Right lobe of liver (tissue), 6 donors: ENCODE data around the gene TPR. TPM values are rescaled to one million over a fixed set of nuclear protein-coding genes. Genes with fewer than 3 reads are reported as not detected.

Source experiments
- ATAC-seq, 4 donors: fragments of 200-7000 bp; cut with Tn5 transposase; one replicate each; pipeline ENCODE4 v1.9.1; 2020; ENCODE audit warnings: mild to moderate bottlenecking in 4 of 4, moderate library complexity in 4 of 4
- DNase-seq, 3 donors: peaks; one replicate each; pipeline ENCODE4 v3.0.0-alpha.2; 2020
- H3K27ac ChIP-seq, 3 donors: fragments of 200-600 bp; one replicate each; pipeline ENCODE4 v1.8.0; 2022
- H3K27me3 ChIP-seq, 2 donors: fragments of 200-600 bp; one replicate each; pipeline ENCODE4 v1.8.0; 2022
- H3K36me3 ChIP-seq, 4 donors: fragments of 200-600 bp; sonication (generic) in 1 of 4; one replicate each; pipeline versions ENCODE4 v1.5.1 to v1.8.0; 2017 to 2022; ENCODE audit warnings: control low read depth in 1 of 4
- H3K4me1 ChIP-seq, 4 donors: fragments of 200-600 bp; sonication (generic) in 1 of 4; one replicate each; pipeline versions ENCODE4 v1.5.1 to v1.8.0; 2017 to 2022; ENCODE audit warnings: control low read depth in 1 of 4
- H3K4me3 ChIP-seq, 3 donors: fragments of 200-600 bp; one replicate each; pipeline ENCODE4 v1.8.0; 2022
- H3K9me3 ChIP-seq, 4 donors: fragments of 200-600 bp; sonication (generic) in 1 of 4; one replicate each; pipeline versions ENCODE4 v1.5.1 to v1.8.0; 2017 to 2022; ENCODE audit warnings: control low read depth in 1 of 4
- POLR2A ChIP-seq: fragments of 450-650 bp; IDR thresholded peaks from one replicate; pipeline ENCODE4 v1.6.1; 2017; ENCODE audit warnings: antibody characterized with exemption, mild to moderate bottlenecking
- WGBS: methylation state at CpG from one replicate; pipeline ENCODE4 v1.1.6; 2018; ENCODE audit warnings: low coverage, low lambda C conversion rate; ENCODE audit not compliant: insufficient coverage; ENCODE audit errors: missing lambda C conversion rate; 5-methylcytosine and 5-hydroxymethylcytosine counted together
- intact Hi-C, 2 donors: fragments of 100-400 bp; cut with DNase I; formaldehyde crosslinking; loops; one replicate each; pipeline versions ENCODE4 v1.11.2 to v1.14.1; 2022
- total RNA-seq, 6 experiments: library from RNA; depleted of rRNA in 2 of 6; stranded (reverse); fragments of >200 nt in 2 of 6; fragmentation: NEBNext Ultra II Directional in 3 of 6; extraction: Animal tissue kit (Norgen Biotek cat#: 25700) in 3 of 6; gene quantifications; one replicate each; pipeline versions ENCODE4 v1.1.0 to v1.2.4, GENCODE V29; 2016 to 2023
- TF ChIP-seq, protein P1 (sequence below), 4 donors: fragments of 200-600 bp in 3 of 4; fragments of 450-650 bp in 1 of 4; IDR thresholded peaks; one replicate each; pipeline versions ENCODE4 v1.5.1 to v1.8.0; 2016 to 2022; ENCODE audit warnings: antibody characterized with exemption in 4 of 4, mild to moderate bottlenecking in 2 of 4
- donor health status: DM: no; HTN: yes; CAD: no.
- donor health status: DM: no; HTN: no; CAD: no.
- donor health status: DM: no; HTN: no; CAD: no.
- donor health status: DM: no; HTN: yes; CAD: no.
- donor health status: DM: no; HTN: yes; CAD: no.

The TPR gene
- total RNA-seq, 6 experiments from 2014 or later: 19.0 to 35.9 (median 31.8) TPM

DNA sequence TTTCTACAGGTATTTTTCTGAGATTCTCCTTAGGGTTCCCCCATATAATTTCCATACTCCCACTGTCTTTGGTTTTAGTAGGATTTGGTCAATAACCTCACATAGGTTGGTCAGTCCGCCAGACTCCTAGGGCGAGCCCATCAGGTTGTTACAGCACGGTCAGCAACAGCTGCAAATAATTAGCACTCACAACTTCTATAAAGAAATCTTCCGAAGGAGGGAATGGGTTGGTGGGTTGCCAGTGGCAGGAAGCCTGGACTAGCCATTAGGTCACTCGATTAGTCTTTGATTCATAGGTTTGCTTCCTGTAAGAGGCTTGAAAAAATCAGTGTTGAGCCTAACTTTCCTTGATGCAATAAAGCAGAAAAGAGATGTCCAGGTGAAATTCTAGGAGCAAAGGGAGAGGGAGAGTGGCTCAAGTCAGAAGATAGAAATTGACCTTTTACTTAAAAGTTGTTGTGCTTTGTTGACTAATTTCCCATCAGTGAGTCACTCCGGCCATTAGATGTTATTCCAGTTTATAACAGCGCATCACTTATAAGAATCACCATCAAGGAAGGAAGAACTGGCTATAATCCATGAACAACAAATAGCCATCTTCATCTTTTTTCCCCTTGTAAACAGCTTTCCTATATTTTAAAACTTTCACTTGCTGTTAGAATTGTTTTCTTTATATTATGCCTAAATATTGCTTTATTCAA lies 88.3 kb downstream of the TPR start:
- TF ChIP-seq POLR2A: no peak
- TF ChIP-seq, protein P1, sequence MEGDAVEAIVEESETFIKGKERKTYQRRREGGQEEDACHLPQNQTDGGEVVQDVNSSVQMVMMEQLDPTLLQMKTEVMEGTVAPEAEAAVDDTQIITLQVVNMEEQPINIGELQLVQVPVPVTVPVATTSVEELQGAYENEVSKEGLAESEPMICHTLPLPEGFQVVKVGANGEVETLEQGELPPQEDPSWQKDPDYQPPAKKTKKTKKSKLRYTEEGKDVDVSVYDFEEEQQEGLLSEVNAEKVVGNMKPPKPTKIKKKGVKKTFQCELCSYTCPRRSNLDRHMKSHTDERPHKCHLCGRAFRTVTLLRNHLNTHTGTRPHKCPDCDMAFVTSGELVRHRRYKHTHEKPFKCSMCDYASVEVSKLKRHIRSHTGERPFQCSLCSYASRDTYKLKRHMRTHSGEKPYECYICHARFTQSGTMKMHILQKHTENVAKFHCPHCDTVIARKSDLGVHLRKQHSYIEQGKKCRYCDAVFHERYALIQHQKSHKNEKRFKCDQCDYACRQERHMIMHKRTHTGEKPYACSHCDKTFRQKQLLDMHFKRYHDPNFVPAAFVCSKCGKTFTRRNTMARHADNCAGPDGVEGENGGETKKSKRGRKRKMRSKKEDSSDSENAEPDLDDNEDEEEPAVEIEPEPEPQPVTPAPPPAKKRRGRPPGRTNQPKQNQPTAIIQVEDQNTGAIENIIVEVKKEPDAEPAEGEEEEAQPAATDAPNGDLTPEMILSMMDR (IDR thresholded peaks at IDR 0.05): no peak
- intact Hi-C loops: no loop called here
- ATAC-seq (no peak), DNase-seq (no peak)
- Histone ChIP-seq H3K27me3 (no peaks in the 10 kb centered on the region), H3K4me3 (no peak overlapping the region), H3K9me3 (no peaks in the 10 kb centered on the region), H3K36me3 (no peaks in the 10 kb centered on the region), H3K4me1 (no peaks in the 10 kb centered on the region), H3K27ac (no peak overlapping the region)
- WGBS: 87% methylated on average over 7 of the region's 7 CpGs

DNA sequence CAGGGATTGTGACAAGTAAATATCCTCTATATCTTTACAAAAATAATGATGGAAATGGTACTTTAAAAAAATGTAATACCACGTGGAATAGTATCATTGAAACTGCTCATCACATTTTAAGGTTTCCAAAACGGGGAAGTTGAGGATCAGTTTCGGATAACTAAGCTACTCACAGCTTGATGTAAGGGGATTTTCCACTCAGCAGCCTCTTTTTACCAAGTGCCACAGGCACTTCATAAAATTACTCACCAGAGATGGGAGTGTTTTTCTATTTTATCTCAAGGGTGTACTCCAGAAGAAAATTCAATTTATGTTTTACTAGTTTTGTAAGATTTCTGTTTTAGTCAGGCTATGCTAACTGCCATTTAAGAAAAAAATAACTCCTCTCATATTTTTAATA lies 91.7 kb downstream of the TPR start:
- no peak overlapping the region for H3K27ac ChIP-seq
- no peak for ATAC-seq
- no peaks in the 10 kb centered on the region for H3K36me3 ChIP-seq
- no peak overlapping the region for H3K4me3 ChIP-seq
- H3K4me1 ChIP-seq: no peaks in the 10 kb centered on the region
- no peaks in the 10 kb centered on the region for H3K9me3 ChIP-seq
- no peaks in the 10 kb centered on the region for H3K27me3 ChIP-seq
- no peak for DNase-seq
- TF ChIP-seq POLR2A: no peak
- 58% methylated on average over 3 of the region's 3 CpGs for WGBS
- intact Hi-C loops: no loop called here

DNA sequence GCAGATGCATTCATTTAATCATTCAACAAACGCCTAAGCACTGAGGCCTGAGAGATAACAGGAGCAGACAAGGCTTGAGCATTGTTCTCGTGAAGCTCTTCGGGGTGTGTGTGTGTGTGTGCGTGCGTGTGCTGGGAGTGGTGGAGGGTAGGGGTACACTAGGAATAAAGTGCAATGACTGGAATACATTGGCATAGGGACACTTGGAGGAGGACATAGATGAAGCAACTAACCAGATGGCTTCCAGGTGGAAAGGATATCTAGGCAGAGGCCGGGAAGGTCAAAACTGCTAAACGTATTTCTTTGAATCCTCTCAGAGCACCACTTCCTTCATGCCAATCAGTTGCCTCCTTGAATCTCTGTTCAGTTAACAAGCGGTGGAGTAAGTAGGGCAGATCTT lies 92.6 kb downstream of the TPR start:
- Histone ChIP-seq H3K4me3 (no peak overlapping the region), H3K9me3 (no peaks in the 10 kb centered on the region), H3K27me3 (no peaks in the 10 kb centered on the region), H3K4me1 (no peaks in the 10 kb centered on the region), H3K36me3 (no peaks in the 10 kb centered on the region), H3K27ac (no peak overlapping the region)
- TF ChIP-seq, protein P1 (IDR thresholded peaks at IDR 0.05): no peak
- no peak for TF ChIP-seq POLR2A
- ATAC-seq (no peak), DNase-seq (no peak)
- intact Hi-C loops: no loop called here
- 78% methylated on average over 8 of the region's 8 CpGs for WGBS

DNA sequence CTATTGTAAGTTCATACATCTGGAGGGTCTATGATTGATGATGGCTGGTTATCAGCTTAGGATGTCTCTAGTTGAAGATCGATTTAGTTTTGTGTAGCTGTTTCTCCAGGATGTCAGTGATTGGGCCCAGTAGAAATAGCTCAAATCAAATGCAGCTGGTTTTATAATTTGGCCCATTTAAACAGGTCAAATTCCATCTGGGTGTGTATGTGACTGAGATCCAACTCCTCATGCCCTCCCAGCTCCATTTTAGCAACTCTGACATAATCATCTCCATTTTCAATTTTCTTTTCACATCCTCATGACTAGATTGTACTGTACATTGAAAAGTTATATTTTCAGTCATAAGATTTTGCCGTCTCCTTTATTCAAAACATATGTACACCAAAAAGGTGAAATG lies 99.2 kb downstream of the TPR start:
- DNase-seq (no peak), ATAC-seq (peak; percentile 33 to 59 (median 46))
- intact Hi-C loops: no loop called here
- Histone ChIP-seq H3K36me3 (no peaks in the 10 kb centered on the region), H3K27me3 (no peaks in the 10 kb centered on the region), H3K4me3 (no peak overlapping the region), H3K27ac (no peak overlapping the region), H3K4me1 (no peaks in the 10 kb centered on the region), H3K9me3 (no peaks in the 10 kb centered on the region)
- TF ChIP-seq, protein P1 (IDR thresholded peaks at IDR 0.05): no peak
- no peak for TF ChIP-seq POLR2A
- WGBS: 69% methylated on average over 2 of the region's 2 CpGs

DNA sequence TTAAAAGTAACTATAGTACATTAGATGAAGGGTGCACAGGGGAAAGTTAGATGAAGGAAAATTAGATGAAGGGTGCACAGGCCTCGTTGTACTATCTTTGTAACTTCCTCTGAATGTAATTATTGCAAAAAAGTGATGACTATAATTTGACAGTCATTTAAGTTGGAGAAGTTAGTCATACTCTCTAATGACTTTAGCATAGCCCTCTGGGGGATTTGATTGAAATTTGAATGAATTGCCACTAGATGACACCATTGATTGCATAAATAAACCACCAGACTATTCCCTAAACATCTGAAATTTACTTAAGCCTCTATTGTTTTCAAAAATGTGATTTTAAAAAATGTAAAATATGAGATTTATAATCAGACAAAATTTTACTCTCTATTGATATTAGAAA lies 102.6 kb downstream of the TPR start:
- 9% methylated on average over 1 of the region's 1 CpG for WGBS
- no peak overlapping the region for H3K4me3 ChIP-seq
- no peaks in the 10 kb centered on the region for H3K4me1 ChIP-seq
- H3K27ac ChIP-seq: no peak overlapping the region
- no peaks in the 10 kb centered on the region for H3K27me3 ChIP-seq
- TF ChIP-seq, protein P1 (IDR thresholded peaks at IDR 0.05): peak; percentile 45 to 57 (median 52)
- TF ChIP-seq POLR2A: no peak
- no peaks in the 10 kb centered on the region for H3K9me3 ChIP-seq
- intact Hi-C loops: no loop called here
- H3K36me3 ChIP-seq: no peaks in the 10 kb centered on the region
- ATAC-seq: peak; percentile 77 to 90 (median 80)
- DNase-seq: no peak
